D721Med (cell line): ENCODE data around the gene BEND6.

Experiments
- DNase-seq: peaks from one replicate; pipeline ENCODE4 v3.0.0; 2011; ENCODE audit warnings: low spot score; ENCODE audit not compliant: insufficient read length
- FAIRE-seq: peaks from 2 replicates; lab custom pipeline; 2011; peaks lifted over from hg19 to GRCh38; lab: Jason Lieb, UNC
- TF ChIP-seq, protein P1 (sequence below): IDR thresholded peaks from 2 replicates; pipeline ENCODE4 v1.5.1; 2012; ENCODE audit warnings: mild to moderate bottlenecking, control low read depth; ENCODE audit not compliant: insufficient read depth; ENCODE audit errors: missing control alignments

The BEND6 gene

DNA sequence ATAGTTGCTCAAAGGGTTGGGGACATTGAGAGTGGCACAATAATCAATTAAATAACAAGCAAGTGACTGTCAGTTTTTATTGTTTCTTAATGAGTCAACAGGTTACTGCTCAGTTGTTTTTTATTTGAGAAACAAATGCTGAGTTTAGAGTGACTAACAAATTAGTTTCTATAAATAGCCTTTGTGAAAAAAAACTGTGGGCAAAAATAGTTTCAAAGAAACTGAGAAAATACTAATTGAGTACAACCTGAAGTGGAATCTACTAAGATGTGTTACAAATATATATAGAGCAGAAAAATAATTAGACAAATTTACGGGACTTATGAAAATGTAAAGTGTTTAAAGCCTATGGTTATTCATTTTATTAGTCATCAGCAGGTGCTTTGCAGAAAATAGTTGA, 22.3 kb downstream of the BEND6 start:
- TF ChIP-seq, protein P1, sequence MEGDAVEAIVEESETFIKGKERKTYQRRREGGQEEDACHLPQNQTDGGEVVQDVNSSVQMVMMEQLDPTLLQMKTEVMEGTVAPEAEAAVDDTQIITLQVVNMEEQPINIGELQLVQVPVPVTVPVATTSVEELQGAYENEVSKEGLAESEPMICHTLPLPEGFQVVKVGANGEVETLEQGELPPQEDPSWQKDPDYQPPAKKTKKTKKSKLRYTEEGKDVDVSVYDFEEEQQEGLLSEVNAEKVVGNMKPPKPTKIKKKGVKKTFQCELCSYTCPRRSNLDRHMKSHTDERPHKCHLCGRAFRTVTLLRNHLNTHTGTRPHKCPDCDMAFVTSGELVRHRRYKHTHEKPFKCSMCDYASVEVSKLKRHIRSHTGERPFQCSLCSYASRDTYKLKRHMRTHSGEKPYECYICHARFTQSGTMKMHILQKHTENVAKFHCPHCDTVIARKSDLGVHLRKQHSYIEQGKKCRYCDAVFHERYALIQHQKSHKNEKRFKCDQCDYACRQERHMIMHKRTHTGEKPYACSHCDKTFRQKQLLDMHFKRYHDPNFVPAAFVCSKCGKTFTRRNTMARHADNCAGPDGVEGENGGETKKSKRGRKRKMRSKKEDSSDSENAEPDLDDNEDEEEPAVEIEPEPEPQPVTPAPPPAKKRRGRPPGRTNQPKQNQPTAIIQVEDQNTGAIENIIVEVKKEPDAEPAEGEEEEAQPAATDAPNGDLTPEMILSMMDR = no peak
- no peak for DNase-seq
- no peak for FAIRE-seq

DNA sequence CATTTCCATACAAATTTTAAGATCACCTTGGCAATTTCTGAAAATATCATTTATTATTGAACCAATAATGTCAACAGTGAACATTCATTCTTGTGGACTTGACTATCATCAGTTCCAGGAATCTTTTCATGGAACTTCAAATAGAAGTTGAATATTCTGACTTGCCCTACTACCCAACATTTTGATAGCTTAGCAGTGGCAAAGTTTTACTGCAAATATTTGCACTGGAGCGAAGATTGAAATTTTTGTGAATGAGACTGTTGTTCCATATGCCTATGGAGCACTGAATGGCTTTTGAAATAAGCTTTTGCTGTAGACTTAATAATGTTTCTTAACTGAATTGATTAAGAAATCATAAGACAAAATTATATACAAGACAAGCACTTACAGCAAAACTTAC, 23.6 kb downstream of the BEND6 start:
- FAIRE-seq (no peak), DNase-seq (no peak)
- TF ChIP-seq, protein P1 = no peak

DNA sequence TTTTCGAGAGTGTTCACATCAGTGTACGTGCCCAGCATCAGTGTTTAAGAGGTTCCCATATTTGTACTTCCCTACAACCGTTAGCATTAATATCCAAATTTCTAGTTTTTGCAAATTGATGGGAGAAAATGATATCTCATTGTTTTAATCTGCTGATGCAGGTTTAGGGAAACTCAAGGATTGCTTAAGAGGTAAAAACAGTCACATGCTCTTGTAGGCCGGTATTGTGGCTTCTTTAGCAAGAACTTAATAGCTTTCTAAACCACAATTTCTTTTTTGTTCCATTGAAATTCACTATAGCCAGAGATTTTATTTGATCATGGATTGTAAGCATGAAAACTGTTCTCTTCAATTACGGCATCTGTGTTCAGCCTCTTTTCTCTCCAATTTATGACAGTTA, 29.5 kb downstream of the BEND6 start:
- DNase-seq (no peak), FAIRE-seq (no peak)
- TF ChIP-seq, protein P1 = no peak

DNA sequence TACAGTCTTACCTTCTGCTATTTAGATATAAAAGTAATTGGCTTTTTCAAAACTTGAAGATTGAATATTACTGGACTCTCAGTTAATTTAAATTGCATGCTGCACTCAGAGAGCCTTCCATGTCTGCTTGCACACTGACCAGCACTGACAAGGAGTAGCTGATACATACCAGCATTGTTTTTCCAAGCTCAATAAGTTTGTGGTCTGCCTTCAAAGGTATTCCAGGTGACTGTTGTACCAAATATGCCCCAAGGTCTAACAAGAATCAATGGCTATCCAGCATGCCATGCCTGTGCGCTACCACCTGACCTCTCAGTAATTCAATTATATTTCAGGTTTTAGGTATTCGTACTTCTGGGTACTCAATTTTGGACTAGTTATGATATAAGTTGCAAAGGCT, 30.0 kb downstream of the BEND6 start:
- DNase-seq = no peak
- no peak for FAIRE-seq
- TF ChIP-seq, protein P1 = no peak

DNA sequence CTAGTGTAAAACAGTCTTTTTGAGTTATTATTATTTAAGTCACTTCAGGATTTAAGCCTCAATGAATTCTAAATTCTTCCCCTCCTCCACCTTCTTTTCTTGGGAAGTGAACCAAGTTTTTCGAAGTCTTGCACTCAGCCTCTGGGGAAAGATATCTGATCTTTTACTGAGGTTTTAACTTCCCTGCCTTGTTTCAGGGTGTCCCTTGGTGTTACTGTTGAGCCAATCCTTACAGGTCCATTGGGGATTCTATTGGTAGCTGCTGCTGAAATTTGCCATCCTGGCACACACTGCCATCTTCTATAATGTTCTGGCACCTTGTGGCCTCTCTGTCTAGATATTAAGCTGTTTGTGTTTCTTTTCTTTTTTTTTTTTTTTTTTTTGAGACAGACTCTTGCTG, 31.7 kb downstream of the BEND6 start:
- no peak for FAIRE-seq
- TF ChIP-seq, protein P1 = no peak
- no peak for DNase-seq

DNA sequence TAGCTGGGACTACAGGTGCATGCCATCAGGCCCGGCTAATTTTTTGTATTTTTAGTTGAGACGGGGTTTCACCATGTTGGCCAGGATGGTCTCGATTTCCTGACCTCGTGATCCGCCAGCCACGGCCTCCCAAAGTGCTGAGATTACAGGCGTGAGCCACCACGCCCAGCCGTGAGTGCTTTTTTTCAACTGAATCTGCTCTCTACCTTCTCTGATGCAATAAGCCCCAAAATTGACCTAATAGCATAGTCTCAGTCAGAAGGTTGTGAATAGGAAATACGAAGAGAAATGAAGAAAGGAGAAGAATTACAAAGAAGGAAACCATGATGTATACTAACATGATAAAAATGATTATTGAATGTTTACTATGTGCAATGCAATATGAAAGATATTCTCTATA, 33.2 kb downstream of the BEND6 start:
- no peak for FAIRE-seq

DNA sequence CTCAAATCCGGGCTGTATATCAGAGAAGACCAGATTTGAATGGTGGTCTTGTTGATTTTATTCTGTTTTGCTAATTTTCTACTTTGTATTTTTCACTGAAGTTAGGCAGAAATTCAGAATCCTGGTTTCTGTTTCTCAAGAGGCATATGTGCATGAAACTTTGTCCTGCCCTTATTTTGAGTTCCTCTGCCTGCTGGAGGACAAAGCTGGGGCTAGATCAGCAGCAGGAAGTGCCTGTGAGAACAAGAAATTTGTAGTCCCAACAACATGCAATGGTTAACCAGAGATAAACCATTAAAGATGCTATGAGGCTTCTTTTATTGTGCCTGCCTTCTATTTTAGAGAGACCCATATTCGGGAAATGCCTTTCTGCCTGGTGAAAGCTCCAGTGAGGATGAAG, 37.1 kb downstream of the BEND6 start:
- TF ChIP-seq, protein P1 = no peak
- no peak for DNase-seq
- FAIRE-seq = no peak

More for the DNA sequence above, 33.2 kb downstream of the BEND6 start:
- DNase-seq = no peak
- TF ChIP-seq, protein P1 = no peak
